ENCODE measurements around the gene S100A3.
A peak's percentile ranks its signal among the peaks of the same experiment; 100 is the strongest.
"Not testable (repeated sequence)": the region's sequence is repeated elsewhere in the genome, so short reads cannot be mapped to it uniquely, and the experiment has no call there.

The S100A3 gene

DNA sequence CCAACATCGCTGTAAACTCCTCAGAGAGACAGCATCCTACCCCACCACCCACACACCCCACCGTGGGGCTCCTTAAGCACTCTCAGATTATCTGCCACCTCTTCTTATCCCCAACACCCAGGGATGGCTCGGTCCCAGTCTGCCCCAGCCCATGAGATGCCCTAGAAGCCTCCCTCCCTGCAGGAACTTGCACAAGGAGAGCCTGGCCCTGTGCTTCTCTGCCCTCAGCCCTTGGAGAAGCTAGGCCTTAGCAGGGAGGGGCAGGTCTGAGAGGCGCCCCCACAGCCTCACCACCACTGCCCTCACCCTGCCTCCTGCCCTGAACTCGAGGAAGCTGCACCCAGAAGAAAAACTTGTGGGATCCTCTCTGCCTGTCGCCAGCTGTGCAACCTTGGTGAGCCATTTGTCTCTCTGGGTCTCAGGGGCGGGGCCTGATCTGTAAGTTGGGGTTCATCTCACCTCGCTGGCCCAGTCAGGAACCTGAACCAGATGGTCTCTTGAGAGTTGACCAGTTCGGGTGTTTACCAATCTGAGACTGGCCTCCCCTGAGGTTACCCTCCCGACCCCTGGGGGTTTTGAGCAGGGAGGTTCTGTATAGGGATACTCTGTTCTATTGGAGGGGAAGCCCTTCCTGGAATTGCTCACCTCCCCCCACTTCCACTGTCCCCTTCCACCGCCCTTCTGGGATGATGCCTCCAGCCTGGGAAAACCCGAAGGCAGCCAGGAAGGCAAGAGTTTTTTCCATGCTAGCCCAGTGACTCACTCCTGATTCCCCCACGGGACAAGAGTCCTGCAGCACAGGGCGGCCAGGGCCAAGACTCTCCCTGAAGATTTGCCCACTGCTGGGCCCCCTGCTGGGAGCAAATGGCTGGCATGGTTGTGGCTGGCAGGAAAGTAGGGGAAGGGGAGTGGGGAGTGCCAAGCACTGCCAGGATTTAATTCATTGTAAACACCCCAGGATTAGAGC, at the start of gene S100A3:
TSS of gene S100A3 (minus strand) at position 537 of the 967 bp plus-strand sequence. CDS start 773 bp downstream, outside the sequence.
- no peak for DNase-seq

- no peak for DNase-seq
Measured at GRCh38 chr1:153598309-153599172, 49.5 kb upstream of the S100A3 start.

GRCh38 chr1:153597206-153597605, 48.1 kb upstream of the S100A3 start:
- DNase-seq: no peak

DNA sequence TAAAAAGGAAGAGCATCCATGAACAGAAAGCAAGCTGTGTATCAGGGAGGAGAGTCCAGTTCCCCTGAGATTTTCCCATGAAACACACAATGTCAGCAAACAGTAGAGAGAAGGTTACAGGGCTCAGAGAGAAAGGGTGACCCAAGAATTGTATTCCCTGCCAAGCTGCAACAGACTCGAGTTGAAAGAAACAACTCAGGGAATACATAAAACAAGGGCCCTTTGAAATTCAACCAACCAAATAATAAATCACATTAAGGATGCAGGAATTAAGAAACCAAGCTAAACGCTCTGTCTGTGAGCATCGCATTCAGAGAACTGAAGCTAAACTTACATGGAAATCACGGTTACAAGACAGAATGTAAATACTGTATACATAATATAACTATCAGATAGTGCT, 43.7 kb upstream of the S100A3 start:
- DNase-seq: no peak

- no peak for DNase-seq
Measured at GRCh38 chr1:153588482-153588881, 39.4 kb upstream of the S100A3 start.

DNA sequence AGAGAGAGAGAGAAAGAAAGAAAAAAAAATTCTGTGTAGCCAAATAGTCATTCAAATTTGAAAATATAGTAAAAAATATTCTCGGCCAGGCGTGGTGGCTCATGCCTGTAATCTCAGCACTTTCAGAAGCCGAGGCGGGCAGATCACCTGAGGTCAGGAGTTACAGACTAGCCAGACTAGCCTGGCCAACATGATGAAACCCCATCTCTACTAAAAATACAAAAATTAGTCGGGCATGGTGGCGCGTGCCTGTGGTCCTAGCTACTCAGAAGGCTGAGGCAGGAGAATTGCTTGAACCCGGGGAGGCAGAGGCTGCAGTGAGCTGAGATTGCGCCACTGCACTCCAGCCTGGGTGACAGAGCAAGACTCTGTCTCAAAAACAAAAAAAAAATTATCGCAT, 39.0 kb upstream of the S100A3 start:
- not testable (repeated sequence) for DNase-seq

DNA sequence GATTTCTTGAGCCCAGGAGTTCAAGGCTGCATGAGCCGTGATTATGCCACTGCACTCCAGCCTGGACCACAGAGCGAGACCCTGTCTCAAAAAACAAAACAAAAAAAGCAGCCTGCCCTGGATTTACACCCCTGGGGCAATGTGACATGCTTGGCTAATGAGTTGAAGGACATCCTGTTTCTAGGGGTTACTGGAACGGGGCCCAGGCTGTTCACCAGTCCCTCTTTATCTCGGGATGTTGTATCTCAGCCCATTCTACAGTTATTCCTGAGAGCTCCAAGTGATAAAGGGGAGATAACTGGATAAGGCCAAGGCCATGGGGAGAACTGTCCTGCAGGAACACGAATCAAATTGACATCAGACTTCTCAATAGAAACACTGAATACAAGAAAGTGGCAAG, 38.3 kb upstream of the S100A3 start:
- no peak for DNase-seq

DNA sequence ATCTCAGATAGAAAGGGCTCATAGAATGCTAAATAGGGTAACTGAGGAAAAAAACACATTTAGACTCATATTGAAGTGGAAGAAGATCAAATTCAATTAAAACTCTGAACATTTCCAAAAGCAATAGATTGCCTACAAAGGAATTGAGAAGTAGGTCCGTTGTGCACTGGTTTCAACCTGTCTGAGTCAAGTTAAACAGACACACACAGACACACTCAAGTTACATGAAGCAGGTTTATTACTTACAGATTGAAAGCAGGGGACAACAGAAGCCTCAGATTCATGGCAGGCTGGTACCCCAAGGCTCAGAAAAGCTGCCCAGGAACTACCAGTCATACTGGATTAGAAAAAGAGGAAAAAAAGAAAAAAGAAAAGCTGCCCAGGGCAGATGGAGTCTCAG, 37.3 kb upstream of the S100A3 start:
- DNase-seq: no peak

DNA sequence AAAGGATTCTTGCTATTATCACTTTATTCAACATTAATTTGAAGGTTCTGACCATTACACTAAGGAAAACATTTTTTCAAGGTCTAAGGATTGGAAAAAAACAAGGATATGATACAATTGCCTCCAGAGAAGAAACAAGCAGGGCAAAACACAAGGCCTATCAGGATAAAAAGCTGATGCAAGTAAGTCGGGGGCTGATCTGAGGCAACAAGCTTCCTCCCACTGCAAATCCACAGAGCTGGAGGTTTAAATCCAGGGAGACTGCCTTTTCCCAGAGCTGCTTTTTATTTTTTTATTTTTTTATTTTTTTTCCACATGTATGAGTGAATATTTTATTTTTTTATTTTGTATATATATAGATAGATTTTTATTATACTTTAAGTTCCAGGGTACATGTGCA, 35.9 kb upstream of the S100A3 start:
- DNase-seq: no peak

DNA sequence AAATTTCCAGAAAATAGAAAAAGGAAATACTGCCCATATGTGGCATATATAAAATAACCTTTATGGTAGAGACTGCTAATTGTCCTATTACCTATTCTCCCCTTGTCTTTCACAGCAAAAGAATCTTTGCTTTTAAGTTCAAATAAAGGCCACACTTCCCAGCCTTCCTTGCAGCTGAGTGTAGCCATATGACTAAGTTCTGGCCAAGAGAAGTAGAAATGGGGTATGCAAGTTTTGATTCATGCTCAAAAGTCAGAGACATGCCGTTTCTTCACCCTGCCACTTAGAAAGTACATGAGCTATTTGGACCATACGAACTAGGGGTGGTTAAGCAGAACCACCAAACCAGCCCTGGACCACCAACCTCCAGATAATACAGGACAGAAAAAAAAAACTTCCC, 34.9 kb upstream of the S100A3 start:
- no peak for DNase-seq

- not testable (repeated sequence) for DNase-seq
Measured at GRCh38 chr1:153583514-153583913, 34.5 kb upstream of the S100A3 start.

DNA sequence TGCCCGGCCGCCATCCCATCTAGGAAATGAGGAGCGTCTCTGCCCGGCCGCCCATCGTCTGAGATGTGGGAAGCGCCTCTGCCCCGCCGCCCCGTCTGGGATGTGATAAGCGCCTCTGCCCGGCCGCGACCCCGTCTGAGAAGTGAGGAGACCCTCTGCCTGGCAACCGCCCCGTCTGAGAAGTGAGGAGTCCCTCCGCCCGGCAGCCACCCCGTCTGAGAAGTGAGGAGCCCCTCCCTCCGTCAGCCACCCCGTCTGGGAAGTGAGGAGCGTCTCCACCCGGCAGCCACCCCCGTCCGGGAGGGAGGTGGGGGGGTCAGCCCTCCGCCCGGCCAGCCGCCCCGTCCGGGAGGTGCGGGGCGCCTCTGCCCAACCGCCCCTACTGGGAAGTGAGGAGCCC, 33.8 kb upstream of the S100A3 start:
- not testable (repeated sequence) for DNase-seq

GRCh38 chr1:153578936-153579335, 29.9 kb upstream of the S100A3 start:
- DNase-seq: no peak

GRCh38 chr1:153578490-153578889, 29.4 kb upstream of the S100A3 start:
- DNase-seq: no peak

DNA sequence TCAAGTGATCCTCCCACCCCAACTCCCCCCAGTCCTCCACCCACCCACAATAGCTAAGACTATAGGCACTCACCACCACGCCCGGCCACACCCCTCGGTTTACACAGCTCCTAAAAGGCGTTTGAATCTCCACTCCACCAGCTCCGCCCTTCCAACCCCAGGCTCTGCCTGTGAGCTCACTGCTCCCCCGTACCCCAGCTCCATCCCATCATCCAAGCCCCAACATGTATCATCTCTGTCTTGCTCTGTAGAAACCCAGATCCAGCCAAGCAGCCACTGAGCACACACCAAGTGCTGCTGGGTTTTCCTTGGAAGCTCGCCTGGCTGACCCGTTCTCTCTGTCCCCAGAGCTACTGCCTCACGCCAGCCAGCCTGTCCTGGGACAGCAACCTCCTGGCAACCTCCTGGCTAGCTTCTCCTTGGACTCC, 28.6 kb upstream of the S100A3 start:
- DNase-seq: no peak

GRCh38 chr1:153577138-153577537, 28.1 kb upstream of the S100A3 start:
- no peak for DNase-seq

GRCh38 chr1:153575497-153575896, 26.4 kb upstream of the S100A3 start:
- not testable (repeated sequence) for DNase-seq

GRCh38 chr1:153575081-153575491, 26.0 kb upstream of the S100A3 start:
- not testable (repeated sequence) for DNase-seq

DNA sequence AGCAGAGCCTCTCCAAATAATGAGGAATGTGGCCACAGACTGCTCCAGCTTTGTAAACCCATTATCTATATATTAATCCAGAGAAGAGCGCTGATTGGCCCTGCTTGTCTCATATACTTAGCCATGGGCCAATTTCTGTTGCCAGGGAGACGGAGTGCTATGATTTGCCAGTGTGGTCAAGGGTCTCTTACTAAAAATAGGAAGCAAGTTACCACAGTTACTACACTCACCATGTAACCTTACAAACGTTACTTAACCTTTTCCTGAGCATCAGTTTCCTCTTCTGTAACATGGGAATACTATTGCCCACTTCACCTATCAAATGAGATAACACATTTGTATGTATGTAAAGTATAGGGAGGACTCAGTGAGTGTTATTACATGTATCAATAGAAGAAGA, 24.3 kb upstream of the S100A3 start:
- DNase-seq: no peak

GRCh38 chr1:153572569-153573015, 23.5 kb upstream of the S100A3 start:
- peak; percentile 53 for DNase-seq

DNA sequence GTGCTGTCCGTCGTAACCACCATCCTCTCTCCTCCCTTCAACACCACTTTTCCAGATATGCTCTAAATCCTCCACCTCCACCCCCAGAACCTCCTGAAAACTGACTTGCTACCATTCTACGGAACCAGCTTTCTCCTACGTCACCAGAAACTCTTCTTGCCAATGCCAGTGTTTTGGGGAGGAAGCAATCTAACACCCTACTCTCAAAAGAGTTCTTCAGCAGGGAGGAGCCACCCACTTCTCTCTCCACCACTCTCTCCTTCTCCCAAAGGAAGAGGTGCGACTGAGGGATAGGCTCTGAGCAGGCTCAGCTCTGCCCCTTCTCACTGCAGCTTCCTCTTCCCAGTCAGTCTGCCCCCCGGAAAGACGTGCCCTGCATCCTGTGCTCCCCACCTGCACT, 22.6 kb upstream of the S100A3 start:
- DNase-seq: no peak

DNA sequence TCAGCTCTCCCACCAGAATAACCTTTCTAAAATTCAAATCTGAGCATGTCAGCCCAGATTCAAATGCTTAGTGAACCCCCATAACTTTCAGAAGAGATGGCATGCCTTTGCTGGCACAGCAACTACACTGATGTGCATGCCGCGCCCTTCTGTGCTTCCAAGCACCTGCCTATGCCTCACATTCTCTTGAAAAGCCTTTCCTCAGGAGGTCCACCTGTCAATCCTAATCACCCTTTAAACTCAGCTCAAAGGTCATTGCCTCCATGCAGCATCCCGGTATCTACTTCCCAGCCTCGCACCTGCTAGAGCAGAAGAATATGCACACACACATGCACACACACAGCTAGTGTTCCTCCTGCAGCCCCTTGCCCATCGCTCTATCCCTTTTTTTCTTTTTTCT, 21.8 kb upstream of the S100A3 start:
- DNase-seq: no peak

- DNase-seq: no peak
Measured at GRCh38 chr1:153569465-153569864, 20.4 kb upstream of the S100A3 start.

All from activated T-cell treated with anti-CD3 and anti-CD28 coated beads, Interleukin-2, amount 50 U/mL, for 1 hour (primary cell).